Measurements from ENCODE around the gene NCAPH2.

The NCAPH2 gene

GRCh38 chr22:50481440-50482106 lies 26.5 kb upstream of the NCAPH2 start, which contains the start of gene ADM2:
Gene ADM2 (plus strand): TSS chr22:50481543. CDS start chr22:50481848, 305 bp downstream.
- peak within 1 kb of the TSS; percentile 95 for H3K27ac ChIP-seq
- TF ChIP-seq ZFX (IDR thresholded peaks at IDR 0.05; ENCODE audit: borderline replicate concordance) (no peak), CTCF (IDR thresholded peaks at IDR 0.05) (no peak)

GRCh38 chr22:50482107-50483074 lies 25.6 kb upstream of the NCAPH2 start:
- peak overlapping the region; percentile 95 for H3K27ac ChIP-seq
- TF ChIP-seq ZFX (IDR thresholded peaks at IDR 0.05; ENCODE audit: borderline replicate concordance) (no peak), CTCF (IDR thresholded peaks at IDR 0.05) (no peak)

GRCh38 chr22:50483106-50483505 lies 24.9 kb upstream of the NCAPH2 start:
- TF ChIP-seq ZFX (IDR thresholded peaks at IDR 0.05; ENCODE audit: borderline replicate concordance), result no peak
- TF ChIP-seq CTCF (IDR thresholded peaks at IDR 0.05), result no peak
- H3K27ac ChIP-seq, result peak overlapping the region; percentile 95

GRCh38 chr22:50483556-50483955 lies 24.5 kb upstream of the NCAPH2 start:
- TF ChIP-seq CTCF (IDR thresholded peaks at IDR 0.05) (no peak), ZFX (IDR thresholded peaks at IDR 0.05; ENCODE audit: borderline replicate concordance) (no peak)
- H3K27ac ChIP-seq, result peak overlapping the region; percentile 95

GRCh38 chr22:50483977-50484853 lies 23.8 kb upstream of the NCAPH2 start:
- peak overlapping the region; percentile 95 for H3K27ac ChIP-seq
- TF ChIP-seq CTCF (IDR thresholded peaks at IDR 0.05) (no peak), ZFX (IDR thresholded peaks at IDR 0.05; ENCODE audit: borderline replicate concordance) (no peak)

- H3K27ac ChIP-seq, result peak overlapping the region; percentile 95
- TF ChIP-seq ZFX (IDR thresholded peaks at IDR 0.05; ENCODE audit: borderline replicate concordance) (no peak), CTCF (IDR thresholded peaks at IDR 0.05) (peak; percentile 73)
Measured at GRCh38 chr22:50485221-50486131, 22.5 kb upstream of the NCAPH2 start.
